Measurements from ENCODE around the gene DSCAML1. TPM values are rescaled to one million over a fixed set of nuclear protein-coding genes. Genes with fewer than 3 reads are reported as not detected.

Gene DSCAML1
- total RNA-seq, 2 experiments from 2014 or later, result 0.29 to 0.67 TPM

DNA sequence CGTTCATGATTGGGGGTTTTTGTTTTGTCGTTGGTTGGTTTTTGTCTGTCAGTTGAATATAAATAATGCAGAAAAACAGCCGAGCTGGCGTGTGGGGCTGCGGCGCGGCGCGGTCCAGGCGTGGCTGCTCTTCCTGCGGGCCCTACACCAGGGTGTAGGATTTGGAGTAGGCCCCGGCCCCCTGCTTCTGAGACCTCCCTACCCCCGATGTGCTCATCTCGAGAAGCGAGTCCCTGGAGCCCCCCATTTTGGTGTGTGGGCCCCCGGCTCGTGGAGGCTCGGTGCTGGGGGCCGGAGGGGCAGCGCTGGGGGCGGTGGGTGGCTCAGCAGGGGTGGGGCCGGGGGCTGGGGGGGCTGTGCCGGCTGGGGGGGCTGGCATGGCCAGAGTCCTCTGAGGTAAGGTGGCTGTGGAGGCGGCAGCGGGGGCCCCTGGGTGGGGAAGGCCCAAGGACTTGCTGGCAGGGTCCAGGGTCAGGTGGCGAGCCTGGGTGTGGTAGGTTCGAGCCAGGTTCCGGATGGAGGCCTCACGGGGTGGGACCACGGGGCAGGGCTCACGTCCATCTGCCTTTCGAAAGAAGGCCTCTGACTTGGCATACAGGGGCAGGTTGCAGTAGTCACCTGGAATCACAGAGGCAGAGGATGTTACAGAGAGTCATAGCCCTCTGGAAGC lies 368.7 kb downstream of the DSCAML1 start:
- Mint-ChIP-seq H3K36me3 (no peaks in the 10 kb centered on the region), H3K9me3 (no peaks in the 10 kb centered on the region), H3K4me1 (ENCODE audit: low read depth) (peaks cover 4% of the 10 kb centered on the region), H3K27ac (no peak overlapping the region), H3K4me3 (no peak overlapping the region), H3K27me3 (no peaks in the 10 kb centered on the region)
- POLR2A ChIA-PET, result no interaction called here
- DNase-seq, result no peak
- CTCF ChIA-PET, result interaction anchor here (0.6 to 1.2 kb wide), 4 partner anchors 14 to 379 kb away, joined by 3 read pairs; no protein-coding TSS in a partner anchor
- intact Hi-C loops (cut with micrococcal nuclease), result loop anchor here (5.0 to 10.0 kb wide), 2 partner anchors 86 to 379 kb away; no protein-coding TSS in a partner anchor

DNA sequence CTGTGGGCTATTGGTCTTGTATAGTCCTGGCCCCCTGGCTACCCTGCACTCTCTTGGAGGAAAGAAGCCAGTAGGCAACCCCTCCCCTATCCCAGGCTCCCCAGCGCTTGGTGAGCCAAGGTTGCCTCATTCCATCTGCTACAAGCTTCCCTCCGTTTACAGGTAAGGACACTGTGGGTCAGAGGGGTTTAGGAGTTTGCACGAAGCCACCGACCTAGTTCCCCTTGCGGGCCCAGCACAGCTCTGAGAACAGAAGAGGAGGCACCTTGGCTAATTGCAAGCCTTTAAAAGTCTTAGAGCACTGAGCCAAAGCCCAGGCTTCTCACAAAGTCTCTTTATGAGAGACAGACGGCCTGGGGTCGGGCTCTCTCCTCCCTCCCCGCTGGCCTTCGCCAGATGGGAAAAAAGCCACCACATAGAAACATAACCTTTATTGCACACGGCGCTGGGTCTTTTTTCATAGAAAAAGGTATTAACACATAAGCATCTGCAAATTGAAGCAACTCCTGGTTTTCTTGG lies 369.6 kb downstream of the DSCAML1 start:
- Mint-ChIP-seq H3K4me1 (ENCODE audit: low read depth) (peaks cover 4% of the 10 kb centered on the region), H3K9me3 (no peaks in the 10 kb centered on the region), H3K4me3 (no peak overlapping the region), H3K36me3 (no peaks in the 10 kb centered on the region), H3K27ac (no peak overlapping the region), H3K27me3 (no peaks in the 10 kb centered on the region)
- ChIA-PET CTCF (interaction anchor here (1.0 to 5.7 kb wide), 14 partner anchors 14 to 389 kb away, joined by 3 to 142 read pairs (median 11); no protein-coding TSS in a partner anchor), POLR2A (interaction anchor here (1.0 kb wide), 1 partner anchor 50 kb away, joined by 3 read pairs; no protein-coding TSS in a partner anchor)
- intact Hi-C loops (cut with micrococcal nuclease), result loop anchor here (5.0 to 10.0 kb wide), 2 partner anchors 87 to 380 kb away; no protein-coding TSS in a partner anchor
- DNase-seq, result no peak

DNA sequence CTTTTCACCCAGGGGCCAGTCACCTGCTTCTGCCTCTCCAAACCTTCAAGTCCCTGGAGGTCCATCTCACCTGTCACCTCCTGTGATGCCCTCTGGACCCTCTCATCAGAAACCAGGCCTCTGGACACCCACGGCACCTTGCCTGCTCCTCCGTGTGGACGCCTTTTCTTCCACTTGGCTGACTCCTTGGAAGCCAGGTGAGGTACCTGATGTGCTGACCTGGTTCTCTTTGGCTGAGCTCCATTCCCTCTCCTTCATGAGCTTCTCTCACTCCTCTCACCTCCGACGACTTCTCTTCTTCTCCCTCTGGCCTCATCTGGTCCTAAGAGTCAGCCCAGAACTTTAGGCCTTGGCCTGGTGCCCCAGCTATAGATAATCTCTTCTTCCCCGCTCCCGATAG lies 370.1 kb downstream of the DSCAML1 start:
- ChIA-PET POLR2A (interaction anchor here (1.0 kb wide), 1 partner anchor 49 kb away, joined by 3 read pairs; no protein-coding TSS in a partner anchor), CTCF (interaction anchor here (0.6 to 5.7 kb wide), 52 partner anchors 9 to 520 kb away, joined by 3 to 142 read pairs (median 5); partner anchors contain the start of gene CEP164)
- Mint-ChIP-seq H3K9me3 (no peaks in the 10 kb centered on the region), H3K4me1 (ENCODE audit: low read depth) (peaks cover 4% of the 10 kb centered on the region), H3K36me3 (no peaks in the 10 kb centered on the region), H3K27ac (no peak overlapping the region), H3K27me3 (no peaks in the 10 kb centered on the region), H3K4me3 (no peak overlapping the region)
- intact Hi-C loops (cut with micrococcal nuclease), result loop anchor here (1.0 to 10.0 kb wide), 4 partner anchors 52 to 380 kb away; no protein-coding TSS in a partner anchor
- DNase-seq, result no peak

DNA sequence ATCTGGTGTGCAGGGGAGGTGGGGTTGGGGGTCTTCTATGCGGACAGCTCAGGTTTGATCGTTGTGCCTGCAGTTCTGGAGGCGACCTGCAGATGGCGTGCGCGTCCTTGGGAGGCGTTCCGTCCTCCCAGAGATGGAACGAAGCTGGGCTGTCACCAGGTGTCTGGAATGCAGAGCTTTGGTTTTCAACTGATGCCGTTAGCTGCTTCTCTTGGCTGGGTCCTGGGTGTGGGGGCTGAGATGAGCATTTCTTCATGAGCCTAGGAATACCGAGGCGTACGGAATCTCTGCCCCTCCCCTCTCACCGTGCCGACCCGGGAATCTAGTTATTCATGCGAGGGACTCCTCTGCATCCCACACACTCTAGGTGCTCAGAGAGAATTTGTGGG lies 370.7 kb downstream of the DSCAML1 start:
- Mint-ChIP-seq H3K4me1 (ENCODE audit: low read depth) (peaks cover 4% of the 10 kb centered on the region), H3K4me3 (no peak overlapping the region), H3K36me3 (no peaks in the 10 kb centered on the region), H3K27me3 (no peaks in the 10 kb centered on the region), H3K9me3 (no peaks in the 10 kb centered on the region), H3K27ac (no peak overlapping the region)
- CTCF ChIA-PET, result interaction anchor here (0.6 to 5.7 kb wide), 91 partner anchors 8 to 668 kb away, joined by 3 to 142 read pairs (median 4); partner anchors contain the start of gene CEP164
- intact Hi-C loops (cut with micrococcal nuclease), result loop anchor here (1.0 to 10.0 kb wide), 4 partner anchors 53 to 381 kb away; no protein-coding TSS in a partner anchor
- DNase-seq, result peak; percentile 80
- POLR2A ChIA-PET, result interaction anchor here (1.0 kb wide), 1 partner anchor 49 kb away, joined by 3 read pairs; no protein-coding TSS in a partner anchor

DNA sequence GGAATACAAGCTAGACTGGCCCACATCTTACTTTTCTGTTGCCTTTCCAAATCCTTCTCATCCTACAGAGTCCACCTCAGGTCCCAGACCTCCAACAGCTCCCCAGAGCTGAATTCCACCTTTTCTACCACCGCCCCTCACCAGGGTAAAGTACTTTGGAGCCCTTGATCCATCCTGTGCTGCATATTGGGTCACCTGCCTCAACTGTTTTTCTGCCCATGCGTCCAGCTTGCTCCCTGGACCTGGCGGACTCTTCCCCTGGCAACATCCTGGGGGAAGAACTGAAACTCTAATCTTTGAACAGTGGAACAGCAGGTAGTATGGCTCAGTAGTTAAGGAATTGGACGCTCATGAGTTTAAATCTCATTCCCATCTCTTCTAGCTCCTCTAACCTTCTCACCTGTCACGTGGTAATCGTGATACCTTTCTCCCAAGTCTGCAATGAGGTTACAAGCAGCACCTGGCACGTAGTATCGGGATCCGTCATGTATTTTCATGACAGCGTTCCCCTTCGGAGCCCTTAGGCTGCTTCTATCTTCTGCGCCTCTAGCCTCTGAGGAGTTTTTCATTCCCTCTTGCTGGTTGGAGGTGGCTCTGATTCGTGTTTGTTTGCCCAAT lies 371.2 kb downstream of the DSCAML1 start:
- Mint-ChIP-seq H3K27ac (no peak overlapping the region), H3K4me1 (ENCODE audit: low read depth) (peaks cover 4% of the 10 kb centered on the region)

DNA sequence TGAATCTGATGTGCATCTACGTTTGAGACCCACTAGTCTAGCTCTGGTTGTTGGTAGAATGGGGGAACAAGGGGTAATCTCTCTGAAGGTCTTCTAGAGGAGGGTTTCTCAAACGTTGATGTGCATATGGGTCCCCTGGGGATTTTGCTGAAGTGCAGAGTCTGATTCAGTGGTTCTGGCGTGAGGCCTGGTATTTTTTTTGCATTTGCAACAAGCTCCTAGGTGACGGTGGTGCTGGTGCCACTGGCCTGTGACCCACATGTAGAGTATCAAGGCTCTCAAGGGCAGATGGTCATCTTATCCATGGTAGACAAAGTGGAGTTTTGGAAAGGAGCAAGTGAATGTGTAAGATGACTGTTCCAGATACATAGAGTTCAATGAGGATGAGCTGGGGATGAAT lies 372.2 kb downstream of the DSCAML1 start:
- Mint-ChIP-seq H3K4me1 (ENCODE audit: low read depth) (peaks cover 4% of the 10 kb centered on the region), H3K27me3 (no peaks in the 10 kb centered on the region), H3K27ac (no peak overlapping the region), H3K36me3 (no peaks in the 10 kb centered on the region), H3K4me3 (no peak overlapping the region), H3K9me3 (no peaks in the 10 kb centered on the region)
- no peak for DNase-seq
- ChIA-PET CTCF (interaction anchor here (0.6 to 5.7 kb wide), 18 partner anchors 11 to 629 kb away, joined by 3 to 142 read pairs (median 11); no protein-coding TSS in a partner anchor), POLR2A (no interaction called here)
- intact Hi-C loops (cut with micrococcal nuclease), result loop anchor here (5.0 to 10.0 kb wide), 2 partner anchors 90 to 383 kb away; no protein-coding TSS in a partner anchor

More for the DNA sequence above, 371.2 kb downstream of the DSCAML1 start:
- no peaks in the 10 kb centered on the region for H3K36me3 Mint-ChIP-seq
- intact Hi-C loops (cut with micrococcal nuclease), result loop anchor here (1.0 to 10.0 kb wide), 4 partner anchors 54 to 382 kb away; no protein-coding TSS in a partner anchor
- no peaks in the 10 kb centered on the region for H3K9me3 Mint-ChIP-seq
- no peak overlapping the region for H3K4me3 Mint-ChIP-seq
- no peak for DNase-seq
- CTCF ChIA-PET, result interaction anchor here (0.6 to 5.7 kb wide), 84 partner anchors 8 to 628 kb away, joined by 3 to 142 read pairs (median 4); partner anchors contain the start of gene CEP164
- H3K27me3 Mint-ChIP-seq, result no peaks in the 10 kb centered on the region
- POLR2A ChIA-PET, result no interaction called here

DNA sequence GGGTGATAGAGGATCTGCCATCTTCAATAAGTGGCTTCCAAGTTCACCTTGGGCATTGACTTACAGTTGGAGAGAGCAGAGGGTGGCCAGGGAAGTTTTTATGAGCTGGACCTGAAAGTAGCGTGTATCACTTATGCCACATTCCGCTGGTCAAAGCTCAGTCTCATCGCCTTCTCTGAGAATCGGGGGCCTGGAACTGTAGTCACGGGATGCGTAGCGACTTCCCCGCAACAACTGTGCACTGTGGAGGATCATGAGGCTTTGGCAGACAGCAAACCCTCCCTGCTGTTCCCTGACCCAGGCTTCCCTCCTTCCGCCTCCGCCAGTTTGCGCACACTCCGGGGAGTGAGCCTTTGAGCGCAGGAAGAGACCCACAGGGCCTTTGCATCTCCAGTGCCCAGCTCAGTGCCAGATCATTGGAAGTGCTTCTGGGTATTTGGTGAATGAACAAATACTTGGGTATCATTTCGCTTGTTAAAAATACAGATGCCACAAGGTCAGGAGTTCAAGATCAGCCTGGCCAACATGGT lies 373.9 kb downstream of the DSCAML1 start:
- Mint-ChIP-seq H3K4me1 (ENCODE audit: low read depth) (peaks cover 4% of the 10 kb centered on the region), H3K9me3 (no peaks in the 10 kb centered on the region), H3K27ac (no peak overlapping the region), H3K4me3 (no peak overlapping the region), H3K36me3 (no peaks in the 10 kb centered on the region), H3K27me3 (no peaks in the 10 kb centered on the region)
- ChIA-PET POLR2A (no interaction called here), CTCF (interaction anchor here (0.6 to 5.7 kb wide), 5 partner anchors 9 to 196 kb away, joined by 3 to 142 read pairs (median 3); no protein-coding TSS in a partner anchor)
- no peak for DNase-seq
- intact Hi-C loops (cut with micrococcal nuclease), result loop anchor here (10.0 kb wide), 1 partner anchor 92 kb away; no protein-coding TSS in a partner anchor

DNA sequence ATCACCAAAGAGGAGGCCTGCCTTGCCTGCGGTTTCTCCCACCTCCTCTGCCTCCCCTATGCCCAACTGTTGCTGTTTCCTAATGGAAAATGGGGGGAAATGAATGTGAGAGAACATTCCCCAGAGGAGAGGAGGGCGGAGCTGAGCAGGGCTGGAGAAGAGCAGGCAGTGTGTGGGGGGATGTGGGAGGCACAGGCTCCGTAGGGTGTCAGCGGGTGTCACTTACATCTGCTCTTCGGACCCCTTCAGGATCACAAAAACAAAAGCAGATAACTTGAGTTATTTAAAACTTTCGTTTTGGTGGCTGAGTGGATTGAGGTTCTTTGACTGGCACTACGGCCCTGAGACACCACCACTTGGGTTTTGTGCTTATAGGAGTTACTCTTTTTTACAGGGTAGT lies 375.5 kb downstream of the DSCAML1 start:
- peaks cover 2% of the 10 kb centered on the region for H3K4me1 Mint-ChIP-seq (ENCODE audit: low read depth)
- intact Hi-C loops (cut with micrococcal nuclease), result loop anchor here (10.0 kb wide), 1 partner anchor 93 kb away; no protein-coding TSS in a partner anchor
- no peak overlapping the region for H3K4me3 Mint-ChIP-seq
- H3K9me3 Mint-ChIP-seq, result no peaks in the 10 kb centered on the region
- DNase-seq, result no peak
- POLR2A ChIA-PET, result no interaction called here
- CTCF ChIA-PET, result interaction anchor here (1.0 kb wide), 1 partner anchor 46 kb away, joined by 3 read pairs; no protein-coding TSS in a partner anchor
- H3K27ac Mint-ChIP-seq, result no peak overlapping the region
- no peaks in the 10 kb centered on the region for H3K36me3 Mint-ChIP-seq
- no peaks in the 10 kb centered on the region for H3K27me3 Mint-ChIP-seq

DNA sequence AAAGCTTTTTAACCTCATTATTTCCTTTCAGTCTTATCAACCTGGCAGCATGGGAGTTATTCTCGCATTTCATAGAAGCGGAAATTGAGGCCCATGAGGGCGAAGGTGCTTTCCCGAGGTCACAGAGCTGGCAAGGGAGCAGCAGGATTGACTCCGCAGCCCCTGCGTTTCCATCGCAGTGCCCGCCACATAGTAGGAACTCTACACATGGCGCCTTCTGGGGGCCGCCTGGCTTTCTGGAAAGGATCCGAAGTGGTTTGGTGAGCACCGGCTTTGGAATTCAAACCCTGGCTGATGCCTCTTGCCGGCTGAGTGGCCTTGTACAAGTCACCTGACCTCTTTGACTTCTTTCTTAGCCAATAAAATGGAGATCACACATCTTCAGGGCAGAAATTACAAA lies 376.0 kb downstream of the DSCAML1 start:
- Mint-ChIP-seq H3K27me3 (no peaks in the 10 kb centered on the region), H3K36me3 (no peaks in the 10 kb centered on the region), H3K4me3 (no peak overlapping the region), H3K4me1 (ENCODE audit: low read depth) (no peaks in the 10 kb centered on the region), H3K27ac (no peak overlapping the region), H3K9me3 (no peaks in the 10 kb centered on the region)
- no peak for DNase-seq
- intact Hi-C loops (cut with micrococcal nuclease), result loop anchor here (10.0 kb wide), 1 partner anchor 94 kb away; no protein-coding TSS in a partner anchor
- ChIA-PET POLR2A (no interaction called here), CTCF (interaction anchor here (1.0 kb wide), 1 partner anchor 46 kb away, joined by 3 read pairs; no protein-coding TSS in a partner anchor)

DNA sequence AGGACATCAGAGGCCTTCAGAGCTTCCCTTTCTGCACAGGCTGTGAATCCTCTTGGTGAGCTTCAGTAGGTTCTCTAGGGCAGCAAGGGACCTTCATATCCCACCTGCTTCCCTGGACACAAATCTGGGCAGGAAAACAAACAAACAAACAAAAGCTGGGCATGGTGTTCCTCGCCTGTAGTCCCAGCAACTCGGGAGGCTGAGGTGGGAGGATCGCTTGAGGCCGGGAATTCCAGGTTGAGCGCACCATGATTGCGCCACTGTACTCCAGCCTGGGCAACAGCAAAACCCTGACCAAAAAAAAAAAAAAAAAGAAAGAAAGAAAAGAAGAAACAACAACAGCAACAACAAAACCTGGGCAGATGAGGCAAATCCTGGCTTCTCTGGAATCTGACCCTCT lies 376.4 kb downstream of the DSCAML1 start:
- H3K4me1 Mint-ChIP-seq (ENCODE audit: low read depth), result no peaks in the 10 kb centered on the region
- no peak overlapping the region for H3K27ac Mint-ChIP-seq
- CTCF ChIA-PET, result interaction anchor here (1.0 kb wide), 1 partner anchor 47 kb away, joined by 3 read pairs; no protein-coding TSS in a partner anchor
- H3K9me3 Mint-ChIP-seq, result no peaks in the 10 kb centered on the region
- H3K27me3 Mint-ChIP-seq, result no peaks in the 10 kb centered on the region
- H3K36me3 Mint-ChIP-seq, result no peaks in the 10 kb centered on the region
- POLR2A ChIA-PET, result no interaction called here
- no peak for DNase-seq
- no peak overlapping the region for H3K4me3 Mint-ChIP-seq
- intact Hi-C loops (cut with micrococcal nuclease), result loop anchor here (10.0 kb wide), 1 partner anchor 94 kb away; no protein-coding TSS in a partner anchor

DNA sequence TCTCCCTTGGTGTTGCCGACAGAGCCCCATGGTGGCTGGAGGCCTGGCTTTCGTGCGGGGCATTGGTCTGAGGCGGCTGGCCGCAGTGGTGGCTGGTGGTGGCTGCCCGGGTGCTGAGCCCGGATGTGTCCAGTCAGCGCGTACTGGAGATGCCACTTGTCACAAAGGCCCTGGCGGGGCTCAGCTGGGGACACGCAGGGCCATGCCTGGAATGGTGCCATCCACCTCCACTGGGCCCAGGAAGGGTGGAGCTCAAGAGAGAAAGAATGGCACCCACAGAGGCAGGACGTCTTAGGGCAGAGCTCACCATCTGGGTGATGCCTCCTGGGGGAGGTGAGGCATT lies 376.9 kb downstream of the DSCAML1 start:
- intact Hi-C loops (cut with micrococcal nuclease), result loop anchor here (10.0 kb wide), 1 partner anchor 95 kb away; no protein-coding TSS in a partner anchor
- ChIA-PET POLR2A (no interaction called here), CTCF (interaction anchor here (1.0 kb wide), 1 partner anchor 10 kb away, joined by 3 read pairs; no protein-coding TSS in a partner anchor)

More for the DNA sequence above, 376.9 kb downstream of the DSCAML1 start:
- H3K27ac Mint-ChIP-seq, result no peak overlapping the region
- no peaks in the 10 kb centered on the region for H3K4me1 Mint-ChIP-seq (ENCODE audit: low read depth)
- H3K4me3 Mint-ChIP-seq, result no peak overlapping the region
- H3K9me3 Mint-ChIP-seq, result no peaks in the 10 kb centered on the region
- DNase-seq, result no peak
- H3K27me3 Mint-ChIP-seq, result no peaks in the 10 kb centered on the region
- H3K36me3 Mint-ChIP-seq, result no peaks in the 10 kb centered on the region
